SU-DHL-6 (cell line): ENCODE measurements around the gene GPR153.

ENCODE experiments used
- H2AFZ ChIP-seq: fragments of 200-600 bp; sonication (generic); 2 replicates; pipeline ENCODE4 v1.6.1; 2014; ENCODE audit warnings: low read depth, mild to moderate bottlenecking, moderate library complexity, mixed read lengths, antibody characterized with exemption, low read length; ENCODE audit not compliant: severe bottlenecking
- H3F3A ChIP-seq: fragments of 200-600 bp; shearing (Covaris generic); 2 replicates; pipeline ENCODE4 v1.6.0; 2016; ENCODE audit warnings: antibody characterized with exemption, mild to moderate bottlenecking; ENCODE audit not compliant: insufficient read depth
- H3K27ac ChIP-seq: fragments of 200-600 bp; sonication (generic); 2 replicates; pipeline ENCODE4 v1.5.1; 2016; ENCODE audit warnings: low read depth, mild to moderate bottlenecking, low read length, moderate library complexity, mixed read lengths
- H3K27me3 ChIP-seq: fragments of 200-600 bp; sonication (generic), shearing (Covaris generic); 2 replicates; pipeline ENCODE4 v1.6.0; 2014; ENCODE audit warnings: mild to moderate bottlenecking, low read length
- H3K36me3 ChIP-seq: fragments of 200-600 bp; sonication (generic); 2 replicates; pipeline ENCODE4 v1.6.1; 2014; ENCODE audit warnings: mild to moderate bottlenecking, low read length, mixed read lengths
- H3K4me2 ChIP-seq: fragments of 300-600, 200-600 bp; shearing (Covaris generic), sonication (generic); 2 replicates; pipeline ENCODE4 v1.6.0; 2014; ENCODE audit warnings: low read length, low read depth, mild to moderate bottlenecking; ENCODE audit not compliant: poor library complexity, severe bottlenecking
- H3K4me3 ChIP-seq: fragments of 200-600 bp; sonication (generic); 2 replicates; pipeline ENCODE4 v1.5.1; 2014; ENCODE audit warnings: antibody characterized with exemption, low read length, mild to moderate bottlenecking, mixed read lengths; ENCODE audit not compliant: insufficient read depth, poor library complexity, severe bottlenecking
- H3K79me2 ChIP-seq: fragments of 200-600 bp; sonication (generic); 2 replicates; pipeline ENCODE4 v1.6.1; 2014; ENCODE audit warnings: mild to moderate bottlenecking, low read length, moderate library complexity; ENCODE audit not compliant: insufficient read depth
- H3K9ac ChIP-seq: fragments of 200-600 bp; sonication (generic); 2 replicates; pipeline ENCODE4 v1.7.0; 2014; ENCODE audit warnings: mild to moderate bottlenecking, low read length
- H3K9me2 ChIP-seq: fragments of 200-600 bp; sonication (generic); replicated peaks from 2 replicates; pipeline ENCODE4 v1.6.1; 2014; ENCODE audit warnings: low read length; ENCODE audit not compliant: insufficient read depth
- H3K9me3 ChIP-seq: fragments of 200-600 bp; sonication (generic); 2 replicates; pipeline ENCODE4 v1.6.1; 2014; ENCODE audit warnings: low read length, mixed read lengths; ENCODE audit not compliant: insufficient read depth
- H4K20me1 ChIP-seq: fragments of 200-600 bp; sonication (generic); 2 replicates; pipeline ENCODE4 v1.6.1; 2014; ENCODE audit warnings: low read depth, mild to moderate bottlenecking, antibody characterized with exemption, low read length, moderate library complexity, mixed read lengths
- CTCF ChIP-seq: fragments of 200-600 bp; sonication (generic); IDR thresholded peaks from one replicate; pipeline ENCODE4 v1.5.1; 2017; ENCODE audit warnings: antibody characterized with exemption, mild to moderate bottlenecking, low read length, moderate library complexity; ENCODE audit not compliant: insufficient read depth, poor library complexity, severe bottlenecking
- EZH2phosphoT487 ChIP-seq: fragments of 200-600 bp; sonication (generic), shearing (Covaris generic); conservative IDR thresholded peaks from 2 replicates; pipeline ENCODE4 v1.6.1; 2018; ENCODE audit warnings: mild to moderate bottlenecking, antibody characterized with exemption, low read length, moderate library complexity, mixed read lengths

Gene GPR153

GRCh38 chr1:6198646-6199297 is 62.1 kb downstream of the GPR153 start:
- Histone ChIP-seq H3K9ac (peak overlapping the region; percentile 96), H3K9me3 (no peaks in the 10 kb centered on the region), H3K9me2 (no peaks in the 10 kb centered on the region), H3K36me3 (no peaks in the 10 kb centered on the region), H2AFZ (no peak overlapping the region), H3K4me3 (peak overlapping the region; percentile 83), H3K27me3 (no peaks in the 10 kb centered on the region), H3F3A (no peaks in the 10 kb centered on the region), H4K20me1 (no peaks in the 10 kb centered on the region), H3K79me2 (peaks cover 28% of the 10 kb centered on the region), H3K27ac (peak overlapping the region; percentile 53), H3K4me2 (peak overlapping the region; percentile 81)
- no peak for TF ChIP-seq EZH2phosphoT487
- TF ChIP-seq CTCF: no peak

- Histone ChIP-seq H3K9me2 (no peaks in the 10 kb centered on the region), H3K9ac (peak overlapping the region; percentile 96), H3K27ac (no peak overlapping the region), H3K4me3 (peak overlapping the region; percentile 83), H4K20me1 (no peaks in the 10 kb centered on the region), H3K27me3 (no peaks in the 10 kb centered on the region), H3K79me2 (peaks cover 28% of the 10 kb centered on the region), H3F3A (no peaks in the 10 kb centered on the region), H2AFZ (no peak overlapping the region), H3K4me2 (peak overlapping the region; percentile 81), H3K9me3 (no peaks in the 10 kb centered on the region), H3K36me3 (no peaks in the 10 kb centered on the region)
- TF ChIP-seq CTCF (no peak), EZH2phosphoT487 (no peak)
Observed at GRCh38 chr1:6197746-6198427, 63.0 kb downstream of the GPR153 start.
